CD4-positive, alpha-beta T cell treated with Interleukin-6 at 100 ng/mL for 8 hours (primary cell): ENCODE measurements around the gene LGALS7B.
"Not testable (repeated sequence)": the region's sequence is repeated elsewhere in the genome, so short reads cannot be mapped to it uniquely, and the experiment has no call there.

Experiments
- DNase-seq: peaks from one replicate; pipeline ENCODE4 v3.0.0-alpha.2; 2020; ENCODE audit warnings: mixed read lengths, low spot score

LGALS7B gene

DNA sequence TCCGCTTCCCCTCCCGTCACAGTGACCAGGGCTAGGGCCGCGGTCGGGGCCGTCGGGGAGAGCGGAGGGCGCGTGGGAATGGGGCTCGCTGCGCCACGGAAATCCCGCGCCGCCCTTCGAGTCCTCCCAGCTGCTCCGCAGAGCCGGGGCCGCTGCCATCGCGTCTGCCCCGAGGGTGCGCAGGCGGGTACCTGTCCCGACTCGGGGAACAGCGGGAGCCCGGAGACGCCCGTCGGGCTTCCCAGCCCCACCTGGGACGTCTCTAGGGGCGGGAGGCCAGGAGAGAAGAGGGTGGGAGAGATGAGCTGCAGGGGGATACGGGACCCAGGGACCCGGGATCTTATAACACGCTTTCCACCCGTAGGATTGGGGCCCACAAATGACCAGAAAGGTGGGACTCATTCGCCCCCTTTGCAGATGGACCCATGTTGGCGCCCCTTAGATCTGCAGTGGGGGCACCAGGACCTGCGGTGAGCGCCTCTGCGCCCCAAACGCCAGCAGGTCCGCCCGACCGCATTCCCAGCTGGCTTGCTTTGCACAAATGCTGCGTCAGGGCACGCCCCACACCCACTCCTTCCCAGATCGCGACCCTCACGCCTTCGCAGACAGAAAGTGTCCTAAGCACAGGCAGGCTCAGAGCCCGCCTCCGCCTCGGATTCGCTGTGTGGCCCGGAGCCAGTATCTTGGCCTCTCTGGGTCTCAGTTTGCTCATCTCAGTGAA, 18.6 kb upstream of the LGALS7B start:
- DNase-seq: not testable (repeated sequence)

- not testable (repeated sequence) for DNase-seq
These were observed 18.1 kb upstream of the LGALS7B start for GRCh38 chr19:38770949-38771275.

- DNase-seq: not testable (repeated sequence)
These were observed 17.4 kb upstream of the LGALS7B start for GRCh38 chr19:38771569-38771968.

- no peak for DNase-seq
These were observed 15.4 kb upstream of the LGALS7B start, which contains the start of gene LGALS7 for GRCh38 chr19:38773469-38774177. LGALS7 (minus strand) TSS chr19:38773517; CDS start chr19:38773492, 25 bp downstream.

- DNase-seq: no peak
These were observed 14.6 kb upstream of the LGALS7B start for GRCh38 chr19:38774181-38774950.

GRCh38 chr19:38778733-38779132, 10.3 kb upstream of the LGALS7B start:
- DNase-seq: no peak

GRCh38 chr19:38780443-38780842, 8.6 kb upstream of the LGALS7B start:
- no peak for DNase-seq

DNA sequence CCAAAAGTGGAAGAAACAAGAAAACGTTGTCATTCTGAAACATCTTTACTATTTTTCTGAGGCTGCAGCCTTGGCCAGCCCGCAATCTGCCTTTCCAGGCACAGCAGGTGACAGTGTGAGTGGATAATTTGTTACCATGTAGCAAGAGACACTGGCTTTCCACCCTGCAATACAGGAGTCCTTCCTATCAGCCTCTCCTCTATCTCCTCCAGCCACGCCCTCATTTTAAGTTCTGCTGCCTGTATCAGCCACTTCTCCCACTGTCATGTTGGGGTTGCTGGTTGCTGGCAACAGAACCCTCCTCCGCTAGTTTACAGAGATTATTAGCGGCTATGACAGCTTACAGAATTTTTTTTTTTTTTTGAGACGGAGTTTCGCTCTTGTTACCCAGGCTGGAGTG, 7.9 kb upstream of the LGALS7B start:
- no peak for DNase-seq

- DNase-seq: not testable (repeated sequence)
These were observed 6.8 kb upstream of the LGALS7B start for GRCh38 chr19:38782212-38782611.

DNA sequence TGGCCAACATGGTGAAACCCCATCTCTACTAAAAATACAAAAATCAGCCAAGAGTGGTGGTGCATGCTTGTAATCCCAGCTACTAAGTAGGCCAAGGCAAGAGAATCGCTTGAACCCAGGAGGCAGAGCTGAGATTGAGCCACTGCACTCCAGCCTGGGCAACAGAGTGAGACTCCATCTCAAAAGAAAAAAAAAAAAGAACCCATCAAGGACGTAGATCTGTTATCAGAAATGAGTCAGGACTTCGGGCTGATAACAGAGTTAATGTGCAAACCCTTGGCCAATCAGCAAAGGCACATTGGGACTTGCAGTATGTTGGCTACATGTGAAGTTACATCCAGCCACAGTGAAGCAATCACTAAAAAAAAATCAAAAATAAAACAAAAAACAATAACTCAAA, 4.8 kb upstream of the LGALS7B start:
- no peak for DNase-seq

DNA sequence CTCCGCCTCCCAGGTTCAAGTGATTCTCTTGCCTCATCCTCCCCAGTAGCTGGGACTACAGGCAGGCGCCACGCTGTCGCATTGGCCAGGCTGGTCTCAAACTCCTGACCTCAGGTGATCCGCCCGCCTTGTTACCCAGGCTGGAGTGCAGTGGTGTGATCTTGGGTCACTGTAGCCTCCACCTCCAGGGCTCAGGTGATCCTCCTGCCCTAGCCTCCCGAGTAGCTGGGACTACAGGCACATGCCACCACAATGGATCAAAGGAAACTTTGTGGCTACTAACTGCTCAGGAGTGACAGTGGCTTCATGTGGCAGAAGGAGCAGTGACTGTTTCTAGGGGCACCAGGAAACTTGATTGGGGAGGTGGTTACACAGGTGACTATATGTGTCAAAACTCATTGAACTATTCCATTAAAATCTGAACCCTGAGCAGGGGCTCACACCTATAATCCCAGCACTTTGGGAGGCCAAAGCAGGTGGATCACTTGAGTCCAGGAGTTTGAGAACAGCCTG, 3.8 kb upstream of the LGALS7B start:
- DNase-seq: no peak

DNA sequence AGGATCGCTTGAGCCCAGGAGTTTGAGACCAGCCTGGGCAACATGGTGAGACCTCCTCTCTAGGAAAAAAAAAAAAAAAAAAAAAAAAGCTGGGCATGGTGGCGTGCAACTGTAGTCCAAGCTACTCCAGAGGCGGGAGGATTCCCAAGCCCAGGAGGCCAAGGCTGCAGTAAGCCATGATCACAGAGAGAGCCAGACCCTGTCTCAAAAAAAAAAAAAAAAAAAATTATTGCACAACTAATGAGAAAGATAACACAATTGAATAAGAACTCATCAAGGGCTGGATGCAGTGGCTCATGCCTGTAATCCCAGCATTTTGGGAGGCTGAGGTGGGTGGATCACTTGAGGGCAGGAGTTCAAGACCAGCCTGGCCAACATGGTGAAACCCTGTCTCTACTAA, 2.9 kb upstream of the LGALS7B start:
- DNase-seq: not testable (repeated sequence)

DNA sequence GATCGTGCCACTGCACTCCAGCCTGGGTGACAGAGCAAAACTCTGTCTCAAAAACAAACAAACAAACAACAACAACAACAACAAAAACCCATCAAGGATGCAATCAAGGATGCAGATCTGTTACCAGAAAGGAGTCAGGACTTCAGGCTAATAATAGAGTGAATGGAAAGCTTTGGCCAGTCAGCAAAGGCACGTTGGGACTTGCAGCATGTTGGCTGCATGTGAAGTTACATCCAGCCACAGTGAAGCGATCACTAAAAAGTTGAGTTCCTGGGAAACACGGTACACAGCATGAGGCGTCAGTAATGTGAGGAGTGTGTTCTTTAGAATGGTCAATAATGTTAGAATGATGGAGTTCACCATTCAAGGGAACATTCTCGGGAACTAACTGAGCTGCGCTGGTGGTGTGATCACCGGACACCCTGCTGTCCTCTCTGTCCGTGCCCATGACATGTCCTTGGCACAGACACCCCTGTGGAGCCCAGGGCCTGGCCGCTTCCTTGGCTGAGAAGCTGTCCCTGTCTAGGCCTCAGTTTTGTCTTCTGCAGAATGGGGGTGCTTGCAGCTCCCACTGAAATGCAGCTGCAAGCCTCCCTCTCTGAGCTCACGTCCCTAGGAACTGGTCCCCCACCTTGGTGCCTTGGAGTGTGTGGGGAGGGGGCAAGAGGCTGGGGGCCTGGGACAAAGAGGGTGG, 2.3 kb upstream of the LGALS7B start:
- no peak for DNase-seq

DNA sequence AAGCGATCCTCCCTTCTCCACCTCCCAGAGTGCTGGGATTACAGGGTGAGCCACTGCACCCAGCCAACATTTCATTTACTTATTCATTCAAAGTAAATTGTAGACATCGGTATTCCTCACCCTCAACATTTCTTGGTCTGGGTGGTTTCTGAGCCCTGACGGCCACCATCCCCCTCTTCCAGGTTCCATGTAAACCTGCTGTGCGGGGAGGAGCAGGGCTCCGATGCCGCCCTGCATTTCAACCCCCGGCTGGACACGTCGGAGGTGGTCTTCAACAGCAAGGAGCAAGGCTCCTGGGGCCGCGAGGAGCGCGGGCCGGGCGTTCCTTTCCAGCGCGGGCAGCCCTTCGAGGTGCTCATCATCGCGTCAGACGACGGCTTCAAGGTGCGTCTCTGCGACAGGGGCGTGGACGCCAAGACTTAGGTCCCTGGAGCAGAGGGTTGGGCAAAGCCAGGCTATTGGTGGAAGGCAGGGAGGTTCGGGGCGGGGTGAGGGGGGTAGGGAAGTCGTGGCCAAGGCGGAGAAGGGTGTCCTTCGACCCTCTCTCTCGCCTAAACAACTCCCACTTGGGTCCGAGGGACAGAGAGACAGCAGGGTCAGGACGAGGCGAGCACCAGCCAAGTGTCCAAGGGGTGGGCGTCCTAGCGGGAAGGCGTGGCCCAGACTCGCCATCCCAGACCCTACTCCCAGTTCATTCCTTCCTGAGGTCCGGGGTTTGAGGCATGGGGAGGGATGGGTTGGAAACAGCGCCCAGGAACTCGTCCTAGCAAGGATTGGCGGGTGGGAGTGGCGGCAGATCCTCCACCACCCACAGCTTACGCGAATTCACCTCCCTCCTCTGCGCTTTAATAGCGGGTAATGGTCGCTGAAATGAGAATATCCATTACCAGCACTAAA, 1.8 kb downstream of the LGALS7B start:
- DNase-seq: not testable (repeated sequence)

- DNase-seq: not testable (repeated sequence)
These were observed 2.6 kb downstream of the LGALS7B start for GRCh38 chr19:38791451-38792064.

DNA sequence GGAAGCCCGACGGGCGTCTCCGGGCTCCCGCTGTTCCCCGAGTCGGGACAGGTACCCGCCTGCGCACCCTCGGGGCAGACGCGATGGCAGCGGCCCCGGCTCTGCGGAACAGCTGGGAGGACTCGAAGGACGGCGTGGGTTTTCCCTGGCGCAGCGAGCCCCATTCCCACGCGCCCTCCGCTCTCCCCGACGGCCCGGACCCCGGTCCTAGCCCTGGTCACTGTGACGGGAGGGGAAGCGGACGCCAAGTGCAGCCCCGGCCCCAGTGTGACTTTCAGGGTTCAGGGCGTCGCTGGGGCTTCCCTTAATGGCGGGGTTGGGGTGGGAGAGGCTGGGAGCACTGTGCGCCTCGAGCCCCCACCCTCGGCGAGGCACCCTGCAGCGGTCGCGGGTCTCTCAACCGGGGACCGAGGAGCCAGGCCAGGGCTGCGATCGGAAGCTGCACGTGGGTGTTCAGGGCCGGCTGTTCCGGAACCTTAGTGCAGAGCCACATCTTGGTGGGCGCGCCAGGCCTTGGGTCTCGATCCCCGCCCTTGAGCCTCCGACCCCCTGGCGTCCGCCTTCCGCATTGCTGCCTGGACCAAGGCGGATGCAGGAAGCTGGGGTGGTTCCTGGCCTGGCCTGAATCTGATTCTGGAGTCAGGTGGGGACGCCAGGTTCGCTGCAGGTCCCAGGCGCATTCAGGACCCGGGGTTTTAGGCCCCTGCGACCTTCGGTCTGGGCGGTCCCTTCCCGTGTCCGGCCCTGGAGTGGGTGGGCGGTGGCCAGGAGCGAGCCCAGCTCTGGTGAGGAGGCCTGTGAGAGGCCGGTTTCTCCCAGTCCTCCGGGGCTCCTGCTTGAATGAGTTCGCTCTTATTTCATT, 3.5 kb downstream of the LGALS7B start:
- peak; percentile 13 for DNase-seq

GRCh38 chr19:38793177-38793576, 4.2 kb downstream of the LGALS7B start:
- DNase-seq: no peak

- DNase-seq: no peak
These were observed 4.7 kb downstream of the LGALS7B start for GRCh38 chr19:38793671-38794070.

DNA sequence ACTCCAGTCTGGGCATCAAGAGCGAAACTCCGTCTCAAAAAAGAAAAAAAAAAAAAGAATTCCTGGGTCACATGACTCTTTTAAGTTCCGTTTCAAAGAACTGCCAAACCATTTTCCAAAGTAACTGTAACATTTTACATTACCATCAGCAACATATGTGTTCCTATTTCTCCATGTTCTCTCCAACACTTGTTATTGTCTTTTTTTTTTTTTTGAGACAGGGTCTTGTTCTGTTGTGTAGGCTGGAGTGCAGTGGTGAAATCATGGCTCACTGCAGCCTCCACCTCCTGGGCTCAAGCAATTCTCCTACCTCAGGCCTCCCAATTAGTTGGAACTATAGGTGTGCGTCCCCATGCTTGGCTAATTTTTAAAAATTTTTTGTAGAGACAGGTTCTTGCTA, 6.5 kb downstream of the LGALS7B start:
- no peak for DNase-seq

GRCh38 chr19:38796154-38796553, 7.2 kb downstream of the LGALS7B start:
- DNase-seq: no peak
